ENCODE results near the gene APBB1.

DNA sequence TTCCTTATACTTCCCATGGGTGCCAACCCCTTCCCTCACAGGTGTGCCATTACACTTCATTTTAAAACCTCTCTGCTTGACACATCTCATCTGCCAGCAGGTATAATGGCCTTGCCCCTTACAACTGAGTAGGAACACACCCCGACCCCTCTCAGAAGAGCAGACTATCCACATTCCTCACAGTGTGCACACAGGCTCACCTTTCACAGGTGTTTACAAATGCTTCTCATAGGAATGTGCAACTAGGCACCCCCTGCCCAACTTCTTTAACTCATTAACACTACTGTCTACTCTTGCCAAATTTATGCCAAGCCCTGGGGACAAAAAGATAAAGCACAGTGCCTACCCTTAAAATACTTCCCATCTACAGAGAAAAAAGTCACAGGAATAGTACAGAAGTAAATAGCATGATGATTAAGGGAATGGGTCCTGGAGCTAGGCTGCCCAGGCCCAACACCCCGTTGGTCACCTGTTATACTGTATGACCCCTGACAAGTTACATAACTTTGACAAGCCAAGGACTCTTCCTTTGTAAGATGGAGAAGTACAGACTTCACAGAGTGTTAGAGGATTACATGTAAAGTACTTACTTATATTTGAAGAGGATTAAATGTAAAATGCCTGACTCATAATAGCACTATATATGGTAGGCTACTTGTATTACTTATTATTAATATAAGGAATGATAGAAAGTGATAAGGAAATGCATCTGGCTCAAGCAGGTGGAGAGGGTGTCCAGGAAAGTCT lies 39.6 kb upstream of the APBB1 start:
- no peak for TF ChIP-seq YY1 (IDR thresholded peaks at IDR 0.05; ENCODE audit: low read depth)
- TF ChIP-seq, protein P1, sequence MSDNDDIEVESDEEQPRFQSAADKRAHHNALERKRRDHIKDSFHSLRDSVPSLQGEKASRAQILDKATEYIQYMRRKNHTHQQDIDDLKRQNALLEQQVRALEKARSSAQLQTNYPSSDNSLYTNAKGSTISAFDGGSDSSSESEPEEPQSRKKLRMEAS (IDR thresholded peaks at IDR 0.05), result no peak
- TF ChIP-seq, protein P2, sequence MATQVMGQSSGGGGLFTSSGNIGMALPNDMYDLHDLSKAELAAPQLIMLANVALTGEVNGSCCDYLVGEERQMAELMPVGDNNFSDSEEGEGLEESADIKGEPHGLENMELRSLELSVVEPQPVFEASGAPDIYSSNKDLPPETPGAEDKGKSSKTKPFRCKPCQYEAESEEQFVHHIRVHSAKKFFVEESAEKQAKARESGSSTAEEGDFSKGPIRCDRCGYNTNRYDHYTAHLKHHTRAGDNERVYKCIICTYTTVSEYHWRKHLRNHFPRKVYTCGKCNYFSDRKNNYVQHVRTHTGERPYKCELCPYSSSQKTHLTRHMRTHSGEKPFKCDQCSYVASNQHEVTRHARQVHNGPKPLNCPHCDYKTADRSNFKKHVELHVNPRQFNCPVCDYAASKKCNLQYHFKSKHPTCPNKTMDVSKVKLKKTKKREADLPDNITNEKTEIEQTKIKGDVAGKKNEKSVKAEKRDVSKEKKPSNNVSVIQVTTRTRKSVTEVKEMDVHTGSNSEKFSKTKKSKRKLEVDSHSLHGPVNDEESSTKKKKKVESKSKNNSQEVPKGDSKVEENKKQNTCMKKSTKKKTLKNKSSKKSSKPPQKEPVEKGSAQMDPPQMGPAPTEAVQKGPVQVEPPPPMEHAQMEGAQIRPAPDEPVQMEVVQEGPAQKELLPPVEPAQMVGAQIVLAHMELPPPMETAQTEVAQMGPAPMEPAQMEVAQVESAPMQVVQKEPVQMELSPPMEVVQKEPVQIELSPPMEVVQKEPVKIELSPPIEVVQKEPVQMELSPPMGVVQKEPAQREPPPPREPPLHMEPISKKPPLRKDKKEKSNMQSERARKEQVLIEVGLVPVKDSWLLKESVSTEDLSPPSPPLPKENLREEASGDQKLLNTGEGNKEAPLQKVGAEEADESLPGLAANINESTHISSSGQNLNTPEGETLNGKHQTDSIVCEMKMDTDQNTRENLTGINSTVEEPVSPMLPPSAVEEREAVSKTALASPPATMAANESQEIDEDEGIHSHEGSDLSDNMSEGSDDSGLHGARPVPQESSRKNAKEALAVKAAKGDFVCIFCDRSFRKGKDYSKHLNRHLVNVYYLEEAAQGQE (IDR thresholded peaks at IDR 0.05; ENCODE audit: low read depth), result no peak
- no peak for TF ChIP-seq TCF12 (IDR thresholded peaks at IDR 0.05; ENCODE audit: low read depth)
- no peak for TF ChIP-seq EP300 (IDR thresholded peaks at IDR 0.05; ENCODE audit: borderline replicate concordance)
- no peak for TF ChIP-seq CEBPB (IDR thresholded peaks at IDR 0.05)
- TF ChIP-seq, protein P3, sequence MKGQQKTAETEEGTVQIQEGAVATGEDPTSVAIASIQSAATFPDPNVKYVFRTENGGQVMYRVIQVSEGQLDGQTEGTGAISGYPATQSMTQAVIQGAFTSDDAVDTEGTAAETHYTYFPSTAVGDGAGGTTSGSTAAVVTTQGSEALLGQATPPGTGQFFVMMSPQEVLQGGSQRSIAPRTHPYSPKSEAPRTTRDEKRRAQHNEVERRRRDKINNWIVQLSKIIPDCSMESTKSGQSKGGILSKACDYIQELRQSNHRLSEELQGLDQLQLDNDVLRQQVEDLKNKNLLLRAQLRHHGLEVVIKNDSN (IDR thresholded peaks at IDR 0.05), result no peak
- TF ChIP-seq FOXM1 (IDR thresholded peaks at IDR 0.05; ENCODE audit: borderline replicate concordance, low read depth), result no peak
